B cell (primary cell): ENCODE data around the gene RMI2. TPM values are rescaled to one million over a fixed set of nuclear protein-coding genes. Genes with fewer than 3 reads are reported as not detected.
A peak's percentile ranks its signal among the peaks of the same experiment; 100 is the strongest.

Experiments
- ATAC-seq: fragments of 200-7000 bp; cut with Tn5 transposase; one replicate; pipeline ENCODE4 v1.10.0; 2021; ENCODE audit warnings: low read depth, mild to moderate bottlenecking, moderate number of reproducible peaks, moderate library complexity
- CTCF ChIA-PET: fragments of 350-600 bp; sonication (Branson Sonifier 250); formaldehyde crosslinking; loops from one replicate; lab custom pipeline; 2021; ENCODE audit warnings: antibody characterized with exemption, inconsistent platforms; lab: Charles Lee
- POLR2A ChIA-PET: fragments of 350-600 bp; sonication (Branson Sonifier 250); formaldehyde crosslinking; loops from one replicate; lab custom pipeline; 2021; ENCODE audit warnings: antibody characterized with exemption; lab: Charles Lee
- DNase-seq: peaks from one replicate; pipeline ENCODE4 v3.0.0; 2013
- H2AFZ ChIP-seq: 2 replicates; pipeline ENCODE4 v1.6.1; 2012; ENCODE audit warnings: mild to moderate bottlenecking, low read depth, low read length; ENCODE audit not compliant: insufficient read depth, poor library complexity, severe bottlenecking
- H3K27ac ChIP-seq, 2 donors: 1 replicate in 1 of 2; 2 replicates in 1 of 2; pipeline ENCODE4 v1.5.1; 2012 to 2013; ENCODE audit warnings: low read length in 2 of 2, mild to moderate bottlenecking in 2 of 2, moderate library complexity in 1 of 2
- H3K27me3 ChIP-seq, 4 experiments: fragments of 200-600 bp in 1 of 4; sonication (generic) in 1 of 4; replicated peaks in 1 of 4; 1 replicate in 2 of 4; 2 replicates in 2 of 4; pipeline versions ENCODE4 v1.6.1 to v1.7.0; 2013 to 2016; ENCODE audit warnings: low read length in 3 of 4, mild to moderate bottlenecking in 2 of 4, mixed read lengths in 1 of 4, moderate library complexity in 1 of 4; ENCODE audit not compliant: insufficient read depth in 4 of 4, control insufficient read depth in 3 of 4; ENCODE audit errors: control extremely low read depth in 1 of 4
- H3K36me3 ChIP-seq, 2 experiments: replicated peaks in 1 of 2; 1 replicate in 1 of 2; 2 replicates in 1 of 2; pipeline versions ENCODE4 v1.6.1 to v1.7.1; 2013; ENCODE audit warnings: low read length in 1 of 2; ENCODE audit not compliant: insufficient read depth in 2 of 2, control insufficient read depth in 1 of 2; ENCODE audit errors: control extremely low read depth in 1 of 2, extremely low read depth in 1 of 2
- H3K4me1 ChIP-seq, 2 donors: fragments of 200-600 bp in 1 of 2; sonication (generic) in 1 of 2; 1 replicate in 1 of 2; 2 replicates in 1 of 2; pipeline versions ENCODE4 v1.5.1 to v1.6.1; 2013 to 2017; ENCODE audit warnings: low read length in 2 of 2; ENCODE audit not compliant: control insufficient read depth in 2 of 2, insufficient read depth in 2 of 2
- H3K4me2 ChIP-seq: replicated peaks from 2 replicates; pipeline ENCODE3; 2012; ENCODE audit warnings: mild to moderate bottlenecking, low read depth, low read length; ENCODE audit not compliant: poor library complexity, severe bottlenecking
- H3K4me3 ChIP-seq, 5 experiments: fragments of 200-600 bp in 1 of 5; sonication (generic) in 1 of 5; 1 replicate in 3 of 5; 2 replicates in 2 of 5; pipeline versions ENCODE4 v1.5.1 to v1.7.0; 2011 to 2016; ENCODE audit warnings: low read length in 4 of 5, mild to moderate bottlenecking in 4 of 5, low read depth in 2 of 5, control low read depth in 1 of 5, moderate library complexity in 1 of 5; ENCODE audit not compliant: insufficient read depth in 1 of 5; ENCODE audit errors: control extremely low read depth in 1 of 5, extremely low read depth in 1 of 5
- H3K79me2 ChIP-seq: fragments of 200-600 bp; sonication (generic); one replicate; pipeline ENCODE4 v1.6.0; 2016; ENCODE audit warnings: low read length; ENCODE audit not compliant: control insufficient read depth, insufficient read depth
- H3K9ac ChIP-seq: fragments of 200-600 bp; sonication (generic); 2 replicates; pipeline ENCODE4 v1.6.1; 2017; ENCODE audit warnings: mild to moderate bottlenecking, low read length, moderate library complexity
- H3K9me3 ChIP-seq, 3 donors: one replicate each; pipeline versions ENCODE4 v1.6.1 to v1.7.1; 2013; ENCODE audit warnings: low read length in 2 of 3; ENCODE audit not compliant: control insufficient read depth in 2 of 3, insufficient read depth in 1 of 3; ENCODE audit errors: control extremely low read depth in 1 of 3
- H4K20me1 ChIP-seq: 2 replicates; pipeline ENCODE4 v1.6.0; 2012; ENCODE audit warnings: mild to moderate bottlenecking, low read length; ENCODE audit not compliant: insufficient read depth, control insufficient read depth, poor library complexity, severe bottlenecking
- H3K27ac Mint-ChIP-seq: one replicate; pipeline ENCODE4 v1.8.0; 2021; ENCODE audit warnings: mixed read lengths
- H3K27me3 Mint-ChIP-seq: one replicate; pipeline ENCODE4 v1.8.0; 2021; ENCODE audit warnings: mixed read lengths
- H3K4me1 Mint-ChIP-seq: one replicate; pipeline ENCODE4 v1.8.0; 2021; ENCODE audit warnings: mixed read lengths
- H3K4me3 Mint-ChIP-seq: one replicate; pipeline ENCODE4 v1.8.0; 2021; ENCODE audit warnings: mixed read lengths
- H3K9me3 Mint-ChIP-seq: one replicate; pipeline ENCODE4 v1.8.0; 2022; ENCODE audit warnings: mixed read lengths; ENCODE audit not compliant: insufficient read depth
- CTCF ChIP-seq: fragments of 200-600 bp; IDR thresholded peaks from one replicate; pipeline ENCODE4 v1.8.0; 2022; ENCODE audit warnings: antibody characterized with exemption, mild to moderate bottlenecking
- EZH2 ChIP-seq: IDR thresholded peaks from 2 replicates; pipeline ENCODE4 v1.6.1; 2012; ENCODE audit warnings: borderline replicate concordance, low read depth, mild to moderate bottlenecking, moderate library complexity, low read length; ENCODE audit not compliant: insufficient read depth, poor library complexity, severe bottlenecking
- WGBS: methylation state at CpG from one replicate; pipeline ENCODE4 v1.1.5; 2013; ENCODE audit warnings: missing lambda C conversion rate; ENCODE audit not compliant: insufficient coverage; 5-methylcytosine and 5-hydroxymethylcytosine counted together
- intact Hi-C: fragments of 100-400 bp; cut with micrococcal nuclease; formaldehyde crosslinking; loops from one replicate; pipeline ENCODE4 v1.10.0; 2022
- polyA plus RNA-seq: library from polyadenylated mRNA; depleted of rRNA; stranded (reverse); fragments of >200 nt; gene quantifications from 2 replicates; pipeline ENCODE4 v1.2.3, GENCODE V29; 2012
- total RNA-seq, 2 donors: library from RNA; stranded (reverse); fragments of 120-200 nt in 1 of 2; gene quantifications; 1 replicate in 1 of 2; 2 replicates in 1 of 2; pipeline versions ENCODE4 v1.2.3 to v1.2.4, GENCODE V29; 2013 to 2022

RMI2 gene
- total and polyA plus RNA-seq, 2 donors (not counting 1 experiment from before 2014, with no cell fraction given): 2.3 to 27.0 TPM

GRCh38 chr16:11329071-11329491 lies 16.2 kb upstream of the RMI2 start:
- ChIA-PET CTCF (interaction anchor here (0.6 to 4.7 kb wide), 14 partner anchors 14 to 365 kb away, joined by 3 to 52 read pairs (median 4); partner anchors contain the start of gene SOCS1), POLR2A (interaction anchor here (0.8 to 7.6 kb wide), 11 partner anchors 15 to 235 kb away, joined by 3 to 94 read pairs (median 5); partner anchors contain the start of gene SOCS1)
- Mint-ChIP-seq H3K4me1 (peaks cover 62% of the 10 kb centered on the region), H3K27me3 (no peaks in the 10 kb centered on the region), H3K27ac (peak overlapping the region; percentile 93), H3K9me3 (no peaks in the 10 kb centered on the region), H3K4me3 (peak overlapping the region; percentile 81)
- WGBS: 0% methylated on average over 1 of the region's 6 CpGs
- ATAC-seq: peak; percentile 28
- Histone ChIP-seq H3K27me3 (no peaks in the 10 kb centered on the region), H3K4me2 (peak overlapping the region; percentile 83), H3K4me1 (peaks cover 59 to 66% of the 10 kb centered on the region in 2 donors), H3K79me2 (peaks cover 4% of the 10 kb centered on the region), H3K27ac (peak overlapping the region; percentile 91 to 94), H4K20me1 (no peaks in the 10 kb centered on the region), H3K4me3 (peak overlapping the region in 4 of 5 experiments; percentile 24 to 64 (median 36)), H3K9ac (peak overlapping the region; percentile 60), H3K9me3 (peaks cover 0 to 14% (median 3%) of the 10 kb centered on the region in 3 donors), H2AFZ (no peak overlapping the region), H3K36me3 (no peaks in the 10 kb centered on the region)
- DNase-seq: peak; percentile 76
- intact Hi-C loops: no loop called here
- TF ChIP-seq EZH2 (no peak), CTCF (no peak)

- peak overlapping the region; percentile 71 for H3K27ac Mint-ChIP-seq
- Histone ChIP-seq H2AFZ (no peak overlapping the region), H3K27ac (peak overlapping the region in 1 of 2 donors; percentile 91), H3K27me3 (no peaks in the 10 kb centered on the region), H3K36me3 (no peaks in the 10 kb centered on the region), H3K9me3 (peaks cover 0 to 14% (median 3%) of the 10 kb centered on the region in 3 donors), H3K9ac (no peak overlapping the region), H3K4me3 (no peak overlapping the region), H3K4me2 (peak overlapping the region; percentile 83), H3K4me1 (peaks cover 55 to 58% of the 10 kb centered on the region in 2 donors), H4K20me1 (no peaks in the 10 kb centered on the region), H3K79me2 (peaks cover 4% of the 10 kb centered on the region)
- DNase-seq (no peak), ATAC-seq (no peak)
- peak overlapping the region; percentile 12 for H3K4me3 Mint-ChIP-seq
- ChIA-PET POLR2A (interaction anchor here (1.5 to 7.6 kb wide), 7 partner anchors 16 to 74 kb away, joined by 5 to 94 read pairs (median 8); partner anchors contain the start of gene SOCS1), CTCF (interaction anchor here (0.6 to 4.7 kb wide), 9 partner anchors 10 to 1021 kb away, joined by 3 to 52 read pairs (median 5); partner anchors contain the start of gene SOCS1)
- intact Hi-C loops: no loop called here
- TF ChIP-seq EZH2: no peak
- no peak for TF ChIP-seq CTCF
- no peaks in the 10 kb centered on the region for H3K9me3 Mint-ChIP-seq
- peaks cover 59% of the 10 kb centered on the region for H3K4me1 Mint-ChIP-seq
- no peaks in the 10 kb centered on the region for H3K27me3 Mint-ChIP-seq
- 100% methylated on average over 1 of the region's 3 CpGs for WGBS
These were observed 15.4 kb upstream of the RMI2 start for GRCh38 chr16:11329891-11330290.
